Stimulated activated CD4-positive, alpha-beta T cell treated with anti-CD3 and anti-CD28 coated beads, TNF-alpha, amount 100 ng/mL, for 48 hours (primary cell): ENCODE measurements around the gene PRIMPOL.
"Not testable (repeated sequence)": the region's sequence is repeated elsewhere in the genome, so short reads cannot be mapped to it uniquely, and the experiment has no call there.

ENCODE experiments used
- DNase-seq, 3 donors: peaks; one replicate each; pipeline ENCODE4 v3.0.0-alpha.2; 2020; ENCODE audit warnings: low read depth in 3 of 3

The PRIMPOL gene, protein sequence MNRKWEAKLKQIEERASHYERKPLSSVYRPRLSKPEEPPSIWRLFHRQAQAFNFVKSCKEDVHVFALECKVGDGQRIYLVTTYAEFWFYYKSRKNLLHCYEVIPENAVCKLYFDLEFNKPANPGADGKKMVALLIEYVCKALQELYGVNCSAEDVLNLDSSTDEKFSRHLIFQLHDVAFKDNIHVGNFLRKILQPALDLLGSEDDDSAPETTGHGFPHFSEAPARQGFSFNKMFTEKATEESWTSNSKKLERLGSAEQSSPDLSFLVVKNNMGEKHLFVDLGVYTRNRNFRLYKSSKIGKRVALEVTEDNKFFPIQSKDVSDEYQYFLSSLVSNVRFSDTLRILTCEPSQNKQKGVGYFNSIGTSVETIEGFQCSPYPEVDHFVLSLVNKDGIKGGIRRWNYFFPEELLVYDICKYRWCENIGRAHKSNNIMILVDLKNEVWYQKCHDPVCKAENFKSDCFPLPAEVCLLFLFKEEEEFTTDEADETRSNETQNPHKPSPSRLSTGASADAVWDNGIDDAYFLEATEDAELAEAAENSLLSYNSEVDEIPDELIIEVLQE

DNA sequence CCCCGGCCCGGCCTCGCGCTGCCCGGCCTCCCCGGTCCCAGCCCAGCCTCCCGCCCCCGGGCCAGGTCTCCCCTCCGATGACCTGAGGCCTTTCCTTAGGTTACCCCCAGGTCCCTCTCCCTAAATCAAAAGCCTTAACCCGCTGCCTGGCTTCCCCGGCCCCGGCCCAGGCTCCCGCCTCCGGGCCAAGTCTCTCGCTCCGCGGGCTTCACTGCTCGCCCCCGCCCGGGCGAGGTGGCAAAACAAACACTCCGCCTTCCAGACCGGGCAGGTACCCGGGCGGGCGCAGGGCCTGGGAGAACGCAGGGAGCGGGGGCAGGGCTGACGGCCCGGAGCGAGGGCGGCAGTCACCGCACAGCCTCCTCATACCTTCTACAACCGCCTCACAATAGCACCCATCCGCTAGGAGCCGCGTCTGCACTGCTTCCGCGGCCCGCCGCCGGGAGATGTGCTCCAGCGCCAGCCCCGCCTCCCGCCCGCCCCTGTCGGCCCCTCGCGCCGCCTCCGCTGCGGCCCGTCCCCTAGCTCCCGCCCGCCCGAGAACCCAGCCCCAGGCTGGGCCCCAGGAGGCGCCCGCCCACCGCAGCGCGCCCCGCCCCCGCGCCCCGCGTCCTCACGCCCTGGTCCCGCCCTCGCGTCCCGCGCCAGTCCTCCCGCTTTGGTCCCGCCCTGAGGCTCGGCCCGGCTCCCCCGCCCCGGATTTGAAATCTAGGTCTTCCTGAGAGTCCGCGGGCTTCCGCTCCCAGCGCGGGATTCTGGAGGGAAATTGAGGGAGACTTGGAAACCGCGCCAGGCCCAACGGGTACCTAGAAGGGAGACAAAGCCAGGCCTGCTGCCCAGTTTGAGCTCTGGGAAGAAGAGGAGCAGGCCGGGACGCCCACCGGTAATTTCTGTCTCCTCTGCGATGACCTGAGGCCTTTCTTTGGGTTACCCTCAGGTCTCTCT lies at the start of gene PRIMPOL, which contains the start of gene CASP3:
TSS of gene PRIMPOL (plus strand) at position 713 of the 945 bp plus-strand sequence. CDS start 7,403 bp downstream, outside the sequence.
TSS of gene CASP3 (minus strand) at position 422 of the 945 bp plus-strand sequence. CDS start 10,994 bp downstream, outside the sequence.
- DNase-seq: peak; percentile 90 to 97 (median 96)

DNA sequence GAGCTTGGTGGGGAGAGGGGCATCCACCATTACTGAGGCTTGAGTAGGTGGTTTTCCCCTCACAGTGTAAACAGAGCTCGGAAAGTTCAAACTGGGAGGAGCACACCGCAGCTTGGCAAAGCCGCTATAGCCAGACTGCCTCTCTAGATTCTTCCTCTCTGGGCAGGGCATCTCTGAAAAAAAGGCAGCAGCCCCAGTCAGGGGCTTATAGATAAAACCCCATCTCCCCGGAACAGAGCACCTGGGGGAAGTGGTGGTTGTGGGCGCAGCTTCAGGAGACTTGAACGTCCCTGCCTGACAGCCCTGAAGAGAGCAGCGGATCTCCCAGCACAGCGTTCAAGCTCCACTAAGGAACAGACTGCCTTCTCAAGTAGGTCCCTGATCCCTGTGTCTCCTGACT lies 48.6 kb upstream of the PRIMPOL start:
- DNase-seq: not testable (repeated sequence)

DNA sequence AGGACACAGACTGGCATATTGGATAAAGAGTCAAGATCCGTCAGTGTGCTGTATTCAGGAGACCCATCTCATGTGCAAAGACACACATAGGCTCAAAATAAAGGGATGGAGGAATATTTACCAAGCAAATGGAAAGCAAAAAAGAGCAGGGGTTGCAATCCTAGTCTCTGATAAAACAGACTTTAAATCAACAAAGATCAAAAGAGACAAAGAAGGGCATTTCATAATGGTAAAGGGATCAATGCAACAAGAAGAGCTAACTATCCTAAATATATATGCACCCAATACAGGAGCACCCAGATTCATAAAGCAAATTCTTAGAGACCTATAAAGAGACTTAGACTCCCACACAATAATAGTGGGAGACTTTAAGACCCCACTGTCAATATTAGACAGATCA lies 46.7 kb upstream of the PRIMPOL start:
- not testable (repeated sequence) for DNase-seq

DNA sequence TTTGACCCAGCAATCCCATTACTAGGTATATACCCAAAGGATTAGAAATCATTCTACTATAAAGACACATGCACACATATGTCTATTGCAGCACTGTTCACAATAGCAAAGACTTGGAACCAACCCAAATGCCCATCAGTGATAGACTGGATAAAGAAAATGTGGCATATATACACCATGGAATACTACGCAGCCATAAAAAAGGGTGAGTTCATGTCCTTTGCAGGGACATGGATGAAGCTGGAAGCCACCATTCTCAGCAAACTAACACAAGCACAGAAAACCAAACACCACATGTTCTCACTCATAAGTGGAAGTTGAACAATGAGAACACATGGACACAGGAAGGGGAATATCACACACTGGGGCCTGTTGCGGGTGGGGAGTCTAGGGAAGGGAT lies 42.1 kb upstream of the PRIMPOL start:
- not testable (repeated sequence) for DNase-seq

DNA sequence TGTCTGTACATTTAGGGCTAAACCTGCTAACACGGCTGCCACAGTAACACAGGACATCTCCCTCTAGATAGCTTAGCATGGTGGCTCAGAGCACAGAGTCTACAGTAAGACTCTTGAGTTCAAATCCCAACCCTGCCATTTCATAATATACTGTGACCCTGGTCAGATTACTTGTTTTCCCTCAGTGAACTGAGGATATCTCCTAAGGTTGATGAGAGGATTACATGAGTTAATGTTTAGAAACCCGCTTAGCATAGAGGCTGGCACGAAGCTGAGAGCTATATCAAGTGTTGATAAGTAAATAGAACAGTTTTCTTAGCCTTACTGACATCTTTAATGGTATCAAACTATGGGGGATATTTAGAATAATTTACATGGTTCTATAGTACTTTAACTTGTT lies 37.5 kb upstream of the PRIMPOL start:
- no peak for DNase-seq

DNA sequence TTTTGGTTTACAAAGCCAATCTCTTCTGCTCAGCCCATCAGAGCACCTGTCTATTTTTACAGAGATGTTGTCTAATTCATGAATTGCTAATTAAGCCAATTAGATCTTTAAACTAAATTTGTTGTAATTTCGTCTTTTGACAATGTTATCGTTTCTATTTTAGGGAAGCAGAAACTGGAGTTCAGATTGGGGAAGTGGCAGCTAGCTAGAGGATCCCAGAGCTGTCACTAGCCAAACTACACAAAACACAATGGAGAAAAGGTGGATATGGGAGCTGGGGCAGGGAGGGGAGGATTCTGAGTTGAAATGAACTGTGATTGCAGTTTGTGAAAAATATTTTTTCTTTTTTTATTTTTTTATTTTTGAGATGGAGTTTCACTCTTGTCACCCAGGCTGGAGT lies 36.1 kb upstream of the PRIMPOL start:
- DNase-seq: no peak

DNA sequence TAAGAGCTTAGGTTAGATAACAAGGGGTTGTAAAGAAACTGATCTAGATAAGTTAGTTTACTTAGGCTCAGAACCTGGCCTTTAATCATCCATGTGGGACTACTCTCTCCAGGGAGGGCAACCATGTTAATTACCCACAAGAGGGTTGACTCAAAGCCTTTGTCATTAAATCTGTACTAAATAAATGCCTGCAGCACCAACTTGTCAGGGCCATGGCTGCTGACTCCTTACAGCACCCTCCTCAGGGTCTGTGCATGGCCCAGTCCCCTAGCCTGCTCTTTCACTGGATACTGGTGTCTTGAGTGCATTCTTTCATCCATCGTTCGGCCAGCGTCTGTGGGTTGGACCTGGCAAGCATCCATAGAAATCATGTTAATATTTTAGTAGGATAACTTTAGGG lies 35.0 kb upstream of the PRIMPOL start:
- no peak for DNase-seq

DNA sequence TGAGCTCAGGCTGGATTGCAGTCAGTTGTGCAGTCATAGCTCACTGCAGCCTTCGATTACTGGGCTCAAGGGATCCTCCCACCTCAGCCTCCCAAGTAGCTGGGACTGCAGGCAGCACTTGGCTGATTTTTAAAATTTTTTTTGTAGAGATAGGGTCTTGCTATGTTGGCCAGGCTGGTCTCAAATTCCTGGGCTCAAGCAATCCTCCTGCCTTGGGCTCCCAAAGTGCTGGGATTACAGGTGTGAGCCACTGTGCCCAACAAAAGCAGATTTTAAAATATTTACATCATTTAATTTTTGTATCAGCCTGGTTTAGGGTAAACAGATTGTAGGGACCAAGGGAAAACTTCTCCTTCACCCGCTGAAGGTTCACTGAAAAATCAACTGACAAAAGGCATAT lies 33.4 kb upstream of the PRIMPOL start:
- DNase-seq: not testable (repeated sequence)

DNA sequence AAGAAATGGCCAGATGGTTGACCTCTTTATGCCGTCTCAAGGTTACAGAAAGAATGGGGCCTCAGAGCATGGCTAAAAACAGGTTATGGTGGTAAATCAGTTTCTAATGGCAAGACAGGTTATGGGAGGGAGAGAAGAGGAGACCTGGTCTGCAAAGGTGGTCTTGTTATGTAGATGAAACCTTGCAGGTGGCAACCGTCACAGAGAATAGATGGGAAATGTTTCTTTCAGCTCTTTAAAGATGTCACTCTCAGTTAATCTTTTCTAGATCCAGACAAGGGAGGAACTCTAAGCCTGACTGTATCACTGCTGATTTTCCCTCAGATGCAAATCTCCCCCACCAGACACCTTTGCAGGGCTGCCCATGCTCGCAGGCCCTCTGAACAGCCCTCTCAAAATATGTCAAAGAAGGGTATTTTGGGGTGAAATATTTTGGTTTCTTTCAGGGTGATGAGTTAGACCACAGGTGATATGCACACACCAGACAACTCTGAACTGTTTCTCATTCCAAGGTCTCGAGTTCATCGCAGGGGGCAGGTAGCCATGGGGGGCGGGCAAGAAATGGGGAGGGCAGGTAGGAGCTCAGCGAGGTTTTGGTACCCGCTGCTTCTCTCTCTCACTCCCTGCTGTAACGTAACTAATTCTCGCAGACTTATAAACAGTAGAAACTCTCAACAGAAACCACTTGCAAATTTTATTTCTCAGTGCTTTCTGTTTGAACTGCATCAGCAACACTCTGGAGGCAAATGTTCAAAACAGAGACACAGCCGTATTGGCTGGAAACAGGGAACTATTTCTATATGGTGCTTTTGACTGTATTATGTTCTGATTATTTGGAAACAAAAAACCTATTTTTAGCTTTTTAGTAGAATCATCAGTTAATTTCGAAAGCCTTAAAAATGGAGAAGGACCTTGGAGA lies 32.6 kb upstream of the PRIMPOL start:
- no peak for DNase-seq

DNA sequence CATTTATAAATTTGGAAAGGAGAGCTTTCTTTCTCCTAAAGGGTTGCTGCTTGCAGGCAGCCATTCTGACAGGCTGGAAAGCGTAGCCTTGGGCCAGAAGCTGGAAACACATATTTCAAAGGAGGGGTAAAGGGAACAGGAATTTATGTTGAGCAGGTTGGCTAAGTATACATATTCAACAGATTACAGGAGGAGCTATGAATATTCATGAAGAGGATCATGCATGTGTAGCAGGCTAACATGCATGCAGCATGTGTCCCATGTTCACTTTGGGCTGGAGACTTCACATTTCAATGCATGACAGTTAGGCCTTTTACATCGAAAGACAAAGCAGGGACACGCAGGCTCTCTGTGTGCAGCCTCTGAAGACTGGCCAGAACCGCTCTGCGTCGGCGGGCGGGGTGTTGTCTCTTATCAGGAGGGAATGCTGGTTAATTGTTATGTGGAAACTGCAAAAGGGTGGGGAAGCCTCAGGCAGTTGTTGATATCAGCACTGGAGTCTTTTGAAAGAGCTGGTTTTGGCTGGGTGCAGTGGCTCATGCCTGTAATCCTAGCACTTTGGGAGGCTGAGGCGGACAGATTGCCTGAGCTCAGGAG lies 31.8 kb upstream of the PRIMPOL start:
- no peak for DNase-seq

DNA sequence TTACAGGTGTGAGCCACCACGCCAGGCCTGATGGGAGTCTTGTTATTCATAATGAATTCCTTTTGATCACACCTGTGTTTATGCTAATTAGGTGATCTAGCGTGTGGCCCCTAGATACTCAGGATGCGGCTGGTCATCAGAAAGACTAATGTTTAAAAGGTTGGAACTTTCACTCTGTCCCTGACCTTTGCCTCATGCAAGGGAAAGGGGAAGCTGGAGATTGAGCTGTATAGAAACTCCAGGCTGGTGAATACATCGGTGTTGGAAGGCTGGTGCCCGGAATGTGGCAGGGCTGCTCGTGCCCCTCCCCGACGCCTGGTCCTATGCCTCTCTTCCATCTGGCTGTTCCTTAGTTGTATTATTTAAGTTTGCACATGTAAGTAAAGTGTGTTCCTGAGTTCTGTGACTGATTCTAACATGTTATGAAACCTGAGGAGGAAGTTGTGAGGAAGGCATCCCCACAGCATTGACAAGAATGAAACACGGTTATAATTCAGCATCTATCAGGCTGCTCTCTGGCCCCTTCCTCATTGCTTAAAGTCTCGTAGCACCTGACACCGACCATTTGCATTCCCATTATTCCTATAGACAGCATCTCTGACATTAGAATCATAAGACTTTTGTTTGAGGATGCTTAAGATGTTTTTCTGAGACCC lies 29.2 kb upstream of the PRIMPOL start:
- DNase-seq: no peak

DNA sequence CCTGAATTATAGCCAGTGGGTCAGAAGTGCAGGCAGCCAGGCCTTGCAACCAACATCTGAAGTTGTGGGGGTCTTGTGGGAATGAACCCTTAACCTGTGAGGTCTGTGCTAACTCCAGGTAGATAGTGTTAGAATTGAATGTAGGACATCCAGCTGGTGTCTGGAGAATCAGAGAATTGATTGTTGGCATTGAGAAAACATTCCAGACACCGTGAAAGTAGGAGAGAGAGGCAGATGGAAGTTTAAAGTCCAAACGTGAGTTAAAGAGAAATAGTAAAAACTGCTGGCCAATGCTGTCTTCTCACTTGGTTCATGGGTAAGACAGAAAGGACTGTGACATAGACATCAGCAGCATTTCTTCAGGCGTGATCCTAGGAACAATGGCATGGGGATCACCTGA lies 28.0 kb upstream of the PRIMPOL start:
- DNase-seq: no peak

DNA sequence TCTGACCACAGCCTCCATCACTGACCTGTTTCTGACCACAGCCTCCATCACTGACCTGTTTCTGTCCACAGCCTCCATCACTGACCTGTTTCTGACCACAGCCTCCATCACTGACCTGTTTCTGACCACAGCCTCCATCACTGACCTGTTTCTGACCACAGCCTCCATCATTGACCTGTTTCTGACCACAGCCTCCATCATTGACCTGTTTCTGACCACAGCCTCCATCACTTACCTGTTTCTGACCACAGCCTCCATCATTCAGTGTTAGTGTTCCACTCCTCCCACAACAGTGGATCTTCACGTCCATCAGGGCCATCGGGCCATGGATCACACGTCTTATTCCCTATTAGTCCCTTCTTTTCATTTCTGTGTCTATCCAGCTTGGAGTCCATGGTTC lies 25.0 kb upstream of the PRIMPOL start:
- DNase-seq: not testable (repeated sequence)

DNA sequence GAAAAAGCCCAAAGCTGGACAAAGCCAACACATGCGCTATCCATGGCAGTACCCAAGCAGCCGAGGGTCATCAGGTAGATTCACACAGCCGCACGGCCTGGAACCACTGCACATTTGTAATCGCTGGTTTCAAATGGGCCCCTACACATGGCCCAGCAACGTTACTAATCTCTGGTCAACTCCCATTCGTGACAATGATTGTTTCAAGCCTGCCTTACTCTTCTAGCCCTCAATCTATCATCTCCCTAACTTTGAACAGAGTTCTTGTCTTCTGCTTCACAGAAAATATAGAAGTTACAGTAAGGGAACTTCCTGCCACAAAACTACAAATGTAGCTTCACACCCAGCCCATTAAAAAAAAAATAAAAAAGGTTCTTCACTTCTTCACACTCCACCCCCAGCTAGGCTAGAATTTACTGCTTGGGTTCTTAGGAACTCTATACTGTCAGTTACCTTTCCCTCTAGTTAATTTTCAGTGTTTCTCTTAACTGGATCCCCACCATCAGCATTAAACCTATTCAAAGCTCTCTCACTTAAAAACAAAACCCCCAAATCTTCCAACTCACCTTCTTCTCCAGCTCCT lies 24.5 kb upstream of the PRIMPOL start:
- no peak for DNase-seq

DNA sequence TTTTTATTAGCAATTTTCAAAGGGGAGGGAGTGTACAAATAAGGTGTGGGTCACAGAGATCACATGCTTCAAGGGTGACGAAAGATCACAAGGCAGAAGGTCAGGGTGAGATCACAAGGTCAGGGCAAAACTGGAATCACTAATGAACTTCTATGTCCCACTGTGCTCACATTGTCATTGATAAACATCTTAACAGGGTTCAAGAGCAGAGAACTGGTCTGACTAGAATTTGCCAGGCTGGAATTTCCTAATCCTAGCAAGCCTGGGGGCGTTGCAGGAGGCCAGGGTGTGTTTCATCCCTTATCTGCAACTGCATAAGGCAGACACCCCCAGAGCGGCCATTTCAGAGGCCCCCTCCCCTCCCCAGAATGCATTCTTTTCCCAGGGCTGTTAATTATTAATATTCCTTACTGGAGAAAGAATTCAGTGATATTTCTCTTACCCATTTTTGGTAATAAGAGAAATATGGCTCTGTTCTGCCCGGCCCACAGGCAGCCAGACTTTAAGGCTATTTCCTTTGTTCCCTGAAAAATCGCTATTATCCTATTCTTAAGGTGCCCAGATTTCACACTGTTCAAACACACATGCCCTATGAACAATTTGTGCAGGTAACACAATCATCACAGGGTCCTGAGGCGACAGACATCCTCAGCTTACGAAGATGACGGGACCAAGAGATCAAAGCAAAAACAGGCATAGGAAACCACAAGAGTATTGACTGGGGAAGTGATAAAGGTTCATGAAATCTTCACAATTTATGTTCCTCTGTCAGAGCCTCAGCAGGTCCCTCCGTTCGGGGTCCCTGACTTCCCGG lies 23.5 kb upstream of the PRIMPOL start:
- DNase-seq: not testable (repeated sequence)

DNA sequence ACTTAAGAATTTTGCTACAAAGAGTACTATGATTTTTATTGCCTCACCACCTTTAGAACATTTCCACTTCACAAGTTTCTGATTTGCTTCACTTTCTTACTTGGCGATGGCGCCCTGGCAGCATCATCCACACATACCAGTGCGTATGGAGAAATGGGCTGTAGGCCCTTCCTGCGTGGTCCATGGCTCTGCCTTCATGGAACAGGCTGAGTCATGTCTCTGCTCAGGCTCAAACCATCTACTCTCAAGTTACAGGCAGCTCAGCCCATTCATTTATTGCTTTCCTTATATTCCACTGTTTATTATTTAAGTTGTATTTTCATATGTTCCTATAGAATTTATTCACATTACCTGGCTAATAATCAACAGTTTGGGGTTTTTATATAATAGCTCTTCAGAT lies 21.4 kb upstream of the PRIMPOL start:
- no peak for DNase-seq

DNA sequence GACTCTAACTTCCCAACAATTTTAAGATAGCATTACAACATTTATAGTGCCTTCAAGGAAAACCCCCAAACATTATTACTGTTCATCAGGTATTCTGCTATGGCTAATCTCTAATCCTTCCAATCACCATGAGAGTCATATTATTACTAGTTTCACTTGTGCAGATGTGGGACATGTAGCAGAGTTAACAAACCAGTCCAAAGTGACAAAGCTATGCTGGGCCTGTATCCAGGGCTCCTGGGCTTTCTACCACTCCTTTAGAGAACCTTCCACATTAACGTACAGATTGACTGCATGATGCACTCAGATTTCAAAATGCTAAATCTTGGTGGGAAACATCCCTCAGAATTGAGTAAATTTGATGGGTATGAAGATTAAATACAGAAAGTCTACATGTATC lies 16.7 kb upstream of the PRIMPOL start:
- no peak for DNase-seq

DNA sequence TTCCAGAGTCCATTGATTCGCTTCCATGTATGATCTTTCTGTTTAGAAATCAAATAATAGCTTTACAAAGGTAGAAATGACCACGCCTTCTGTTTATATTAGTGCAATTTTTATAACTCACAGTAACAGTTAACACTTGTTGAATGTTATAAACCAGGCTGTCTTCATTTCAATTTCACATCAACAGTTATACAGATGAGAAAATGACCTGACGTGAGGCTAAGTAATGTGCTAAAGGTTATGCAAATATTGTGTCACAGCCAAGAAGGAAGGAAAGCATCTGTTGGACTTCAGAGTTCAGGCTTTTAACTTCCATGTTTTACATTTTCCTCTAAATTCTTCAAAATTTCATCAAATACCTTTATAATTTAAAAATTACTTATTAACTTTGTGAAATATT lies 14.2 kb upstream of the PRIMPOL start:
- no peak for DNase-seq

DNA sequence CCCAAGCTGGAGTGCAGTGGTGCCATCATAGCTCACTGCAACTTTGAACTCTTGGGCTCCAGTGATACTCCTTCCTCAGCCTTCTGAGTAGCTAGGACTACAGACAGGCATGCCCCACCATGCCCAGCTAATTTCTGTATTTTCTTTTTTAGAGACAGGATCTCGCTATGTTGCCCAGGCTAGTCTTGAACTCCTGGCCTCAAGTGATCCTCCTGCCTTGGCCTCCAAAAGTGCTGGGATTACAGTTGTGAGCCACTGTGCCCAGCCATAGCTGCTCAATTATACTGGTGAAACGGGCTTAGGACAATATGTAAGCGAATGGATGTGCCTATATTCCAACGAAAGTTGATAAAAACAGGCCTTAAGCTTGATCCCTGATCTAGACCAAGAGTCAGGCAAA lies 13.4 kb upstream of the PRIMPOL start:
- DNase-seq: no peak
